Esophagus muscularis mucosa (tissue), 4 donors: ENCODE measurements around the gene C16orf95. TPM values are rescaled to one million over a fixed set of nuclear protein-coding genes. Genes with fewer than 3 reads are reported as not detected.

ENCODE experiments used
- DNase-seq: peaks from one replicate; pipeline ENCODE4 v3.0.0-alpha.2; 2017; ENCODE audit errors: extremely low spot score
- H3K27ac ChIP-seq, 4 donors: fragments of 200-600 bp; sonication (generic); replicated peaks in 1 of 4; 1 replicate in 3 of 4; 2 replicates in 1 of 4; pipeline ENCODE4 v1.5.1; 2016 to 2019; ENCODE audit warnings: mild to moderate bottlenecking in 1 of 4
- H3K27me3 ChIP-seq, 4 donors: fragments of 200-600 bp; sonication (generic); one replicate each; pipeline versions ENCODE4 v1.5.1 to v1.6.0; 2016 to 2019
- H3K36me3 ChIP-seq, 4 donors: fragments of 200-600 bp; sonication (generic); one replicate each; pipeline ENCODE4 v1.5.1; 2016 to 2019
- H3K4me1 ChIP-seq, 4 donors: fragments of 200-600 bp; sonication (generic); one replicate each; pipeline ENCODE4 v1.5.1; 2016 to 2019
- H3K4me3 ChIP-seq, 4 donors: fragments of 200-600 bp; sonication (generic); 1 replicate in 2 of 4; 2 replicates in 2 of 4; pipeline ENCODE4 v1.5.1; 2016 to 2019; ENCODE audit warnings: mild to moderate bottlenecking in 4 of 4, moderate library complexity in 1 of 4
- H3K9me3 ChIP-seq, 4 donors: fragments of 200-600 bp; sonication (generic); 1 replicate in 3 of 4; 2 replicates in 1 of 4; pipeline ENCODE4 v1.5.1; 2016 to 2019
- CTCF ChIP-seq, 3 experiments: fragments of 200-600 bp in 2 of 3; fragments of 450-650 bp in 1 of 3; sonication (generic) in 2 of 3; IDR thresholded peaks; one replicate each; pipeline ENCODE4 v1.5.1; 2017 to 2019; ENCODE audit warnings: antibody characterized with exemption in 3 of 3, mild to moderate bottlenecking in 2 of 3, moderate library complexity in 1 of 3
- EP300 ChIP-seq: sonication (generic); formaldehyde crosslinking; IDR thresholded peaks from one replicate; pipeline ENCODE4 v1.6.1; 2017; ENCODE audit warnings: antibody characterized with exemption
- POLR2A ChIP-seq: fragments of 450-650 bp; IDR thresholded peaks from one replicate; pipeline ENCODE4 v1.6.1; 2017; ENCODE audit warnings: antibody characterized with exemption, moderate library complexity, mild to moderate bottlenecking, low read depth
- POLR2AphosphoS5 ChIP-seq, 2 donors: sonication (generic); formaldehyde crosslinking; IDR thresholded peaks; one replicate each; pipeline ENCODE4 v1.6.1; 2017; ENCODE audit warnings: antibody characterized with exemption in 2 of 2
- WGBS: methylation state at CpG from one replicate; pipeline ENCODE4 v1.1.5; 2018; 5-methylcytosine and 5-hydroxymethylcytosine counted together
- intact Hi-C: fragments of 100-400 bp; cut with DNase I; formaldehyde crosslinking; loops from one replicate; pipeline ENCODE4 v1.15.1; 2023
- total RNA-seq, 4 donors: library from RNA; depleted of rRNA; stranded (reverse); fragments of >200 nt; gene quantifications; one replicate each; pipeline versions ENCODE4 v1.1.0 to v1.2.1, GENCODE V29; 2016

Gene C16orf95
- total RNA-seq, 4 donors from 2014 or later = 0.50 to 3.2 (median 1.8) TPM

DNA sequence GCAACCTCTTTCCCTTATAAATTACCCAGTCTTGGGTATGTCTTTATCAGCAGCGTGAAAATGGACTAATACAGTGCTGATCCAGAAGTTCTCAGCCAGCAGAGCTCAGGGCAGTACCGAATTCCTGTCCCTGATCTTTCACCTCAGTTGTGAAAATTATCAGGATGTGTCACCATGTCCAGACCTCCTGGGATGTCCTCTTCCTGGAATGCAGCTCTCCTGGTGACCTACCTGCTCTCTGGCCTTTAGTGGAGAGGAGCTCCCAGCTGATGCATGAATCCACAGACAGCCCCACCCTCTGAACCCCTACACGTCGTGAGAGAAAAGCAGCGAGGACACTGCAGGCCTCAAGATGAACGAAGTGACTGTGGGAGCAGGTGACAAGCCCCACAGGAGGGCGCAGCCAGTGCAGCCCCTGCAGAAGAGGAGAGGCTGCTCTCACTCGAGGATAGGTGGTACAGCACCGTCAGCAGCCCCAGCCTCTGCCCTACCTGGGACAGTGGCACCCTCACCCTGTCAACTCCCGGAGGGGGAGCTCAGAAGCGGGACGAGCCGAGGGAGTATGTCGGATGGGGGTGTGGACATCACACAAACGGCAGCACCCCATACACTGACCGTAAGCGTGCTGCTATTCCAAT is 22.0 kb upstream of the C16orf95 start:
- H3K4me1 ChIP-seq = peaks cover 4 to 7% (median 4%) of the 10 kb centered on the region in 4 donors
- no peak overlapping the region for H3K27ac ChIP-seq
- intact Hi-C loops = no loop called here
- H3K4me3 ChIP-seq = no peak overlapping the region
- no peak for DNase-seq
- peaks cover 56 to 94% (median 86%) of the 10 kb centered on the region in 4 donors for H3K36me3 ChIP-seq
- no peaks in the 10 kb centered on the region for H3K9me3 ChIP-seq
- WGBS = 92% methylated on average over 17 of the region's 17 CpGs
- no peaks in the 10 kb centered on the region for H3K27me3 ChIP-seq
- no peak for TF ChIP-seq POLR2A
- no peak for TF ChIP-seq POLR2AphosphoS5 (IDR thresholded peaks at IDR 0.05)
- TF ChIP-seq CTCF (IDR thresholded peaks at IDR 0.05) = no peak
- TF ChIP-seq EP300 = no peak

GRCh38 chr16:87338155-87338765 is 21.1 kb upstream of the C16orf95 start:
- peaks cover 0 to 3% (median 0%) of the 10 kb centered on the region in 4 donors for H3K4me1 ChIP-seq
- no peak for DNase-seq
- no peak overlapping the region for H3K4me3 ChIP-seq
- no peaks in the 10 kb centered on the region for H3K27me3 ChIP-seq
- no peak overlapping the region for H3K27ac ChIP-seq
- TF ChIP-seq EP300 (no peak), POLR2AphosphoS5 (IDR thresholded peaks at IDR 0.05) (peak in 1 of 2 donors; percentile 7)
- peaks cover 62 to 94% (median 86%) of the 10 kb centered on the region in 4 donors for H3K36me3 ChIP-seq
- WGBS = 85% methylated on average over 15 of the region's 18 CpGs
- H3K9me3 ChIP-seq = no peaks in the 10 kb centered on the region
- intact Hi-C loops = no loop called here

DNA sequence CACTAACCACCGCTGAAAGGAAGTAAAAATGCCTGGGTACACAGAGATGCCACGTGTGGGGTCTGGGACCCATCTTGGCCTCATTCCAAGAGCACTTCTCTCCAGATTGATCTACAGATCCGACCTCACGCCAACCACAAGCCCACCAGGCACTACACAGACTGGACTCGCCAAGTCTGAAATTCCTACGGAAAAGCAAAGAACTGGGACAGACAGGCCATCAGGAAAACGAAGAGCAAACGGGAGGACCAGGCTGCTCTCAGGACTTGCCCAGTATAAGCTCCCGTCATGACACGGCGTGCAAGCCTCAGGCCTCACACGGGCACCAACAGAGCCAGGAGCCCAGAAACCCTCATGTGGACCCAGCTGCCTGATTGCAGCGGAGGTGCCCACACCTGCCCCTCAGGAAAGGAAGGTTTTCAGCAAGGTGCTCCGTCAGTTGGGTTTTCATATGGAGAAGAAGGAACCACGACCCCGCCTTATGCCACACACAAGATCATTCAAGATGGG is 20.1 kb upstream of the C16orf95 start:
- H3K36me3 ChIP-seq = peaks cover 60 to 92% (median 86%) of the 10 kb centered on the region in 4 donors
- H3K4me3 ChIP-seq = no peak overlapping the region
- DNase-seq = no peak
- TF ChIP-seq POLR2AphosphoS5 (IDR thresholded peaks at IDR 0.05) (no peak), EP300 (no peak), POLR2A (no peak), CTCF (IDR thresholded peaks at IDR 0.05) (no peak)
- H3K27me3 ChIP-seq = no peaks in the 10 kb centered on the region
- no peak overlapping the region for H3K27ac ChIP-seq
- peaks cover 0 to 8% (median 6%) of the 10 kb centered on the region in 4 donors for H3K4me1 ChIP-seq
- no peaks in the 10 kb centered on the region for H3K9me3 ChIP-seq
- 82% methylated on average over 13 of the region's 16 CpGs for whole genome bisulfite sequencing
- intact Hi-C loops = no loop called here

DNA sequence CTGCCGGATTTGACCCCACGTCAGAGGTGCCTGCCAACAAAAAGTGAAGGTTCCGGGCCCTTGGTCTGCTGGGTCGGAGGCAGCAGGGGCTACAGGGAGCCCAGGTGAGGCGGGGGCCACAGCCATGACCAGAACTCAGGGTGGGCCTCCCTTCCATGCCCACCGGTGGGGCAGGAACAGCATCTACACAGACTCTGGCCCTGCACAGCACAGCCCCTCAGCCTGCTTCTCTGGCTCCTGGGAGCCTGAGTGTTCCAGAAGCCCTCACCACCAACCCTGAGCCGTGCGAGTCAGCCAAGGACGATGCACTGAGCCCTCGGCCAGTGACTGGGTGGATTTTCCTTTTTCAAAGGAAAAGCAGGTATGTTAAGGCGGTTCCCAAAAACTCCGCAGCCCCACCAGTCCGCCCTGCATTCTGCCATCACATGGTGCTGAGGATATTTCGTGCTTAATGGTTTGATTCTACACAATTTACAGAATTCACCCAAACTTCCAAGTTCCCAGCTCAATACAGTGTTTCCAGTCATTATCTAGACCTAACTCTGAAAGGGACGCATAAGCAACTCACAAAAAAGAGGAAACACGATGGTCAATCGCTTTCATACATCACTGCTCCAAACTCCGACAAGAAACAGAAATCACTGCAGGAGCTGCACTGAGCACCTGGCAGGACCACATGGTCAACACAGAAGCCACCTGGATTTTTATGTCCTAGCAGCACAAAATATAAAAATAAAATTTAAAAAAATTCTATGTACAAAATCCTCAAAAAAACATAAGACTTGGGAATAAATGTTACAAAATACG is 19.4 kb upstream of the C16orf95 start:
- H3K36me3 ChIP-seq = peaks cover 54 to 92% (median 86%) of the 10 kb centered on the region in 4 donors
- H3K4me3 ChIP-seq = no peak overlapping the region
- TF ChIP-seq CTCF (IDR thresholded peaks at IDR 0.05) (no peak), POLR2AphosphoS5 (IDR thresholded peaks at IDR 0.05) (no peak), EP300 (no peak), POLR2A (no peak)
- intact Hi-C loops = no loop called here
- peaks cover 0 to 12% (median 10%) of the 10 kb centered on the region in 4 donors for H3K4me1 ChIP-seq
- no peaks in the 10 kb centered on the region for H3K27me3 ChIP-seq
- no peak overlapping the region for H3K27ac ChIP-seq
- no peak for DNase-seq
- H3K9me3 ChIP-seq = no peaks in the 10 kb centered on the region
- WGBS = 85% methylated on average over 19 of the region's 19 CpGs
